ENCODE measurements around the gene SDK1.

Gene SDK1

GRCh38 chr7:4178416-4178815, 877.4 kb downstream of the SDK1 start:
- DNase-seq (ENCODE audit: low read depth in 2 of 2) = no peak

- DNase-seq (ENCODE audit: low read depth in 2 of 2) = no peak
Measured at GRCh38 chr7:4178916-4179687, 878.0 kb downstream of the SDK1 start.

GRCh38 chr7:4179688-4180380, 878.8 kb downstream of the SDK1 start:
- DNase-seq (ENCODE audit: low read depth in 2 of 2) = no peak

- DNase-seq (ENCODE audit: low read depth in 2 of 2) = no peak
Measured at GRCh38 chr7:4181446-4181845, 880.4 kb downstream of the SDK1 start.

- DNase-seq (ENCODE audit: low read depth in 2 of 2) = no peak
Measured at GRCh38 chr7:4182605-4183300, 881.7 kb downstream of the SDK1 start.

GRCh38 chr7:4184653-4185052, 883.6 kb downstream of the SDK1 start:
- DNase-seq (ENCODE audit: low read depth in 2 of 2) = no peak

GRCh38 chr7:4185136-4185535, 884.1 kb downstream of the SDK1 start:
- no peak for DNase-seq (ENCODE audit: low read depth in 2 of 2)

- no peak for DNase-seq (ENCODE audit: low read depth in 2 of 2)
Measured at GRCh38 chr7:4185721-4186512, 884.9 kb downstream of the SDK1 start.

GRCh38 chr7:4186513-4186780, 885.4 kb downstream of the SDK1 start:
- no peak for DNase-seq (ENCODE audit: low read depth in 2 of 2)

GRCh38 chr7:4188651-4189050, 887.6 kb downstream of the SDK1 start:
- no peak for DNase-seq (ENCODE audit: low read depth in 2 of 2)

GRCh38 chr7:4189131-4189570, 888.1 kb downstream of the SDK1 start:
- no peak for DNase-seq (ENCODE audit: low read depth in 2 of 2)

- DNase-seq (ENCODE audit: low read depth in 2 of 2) = no peak
Measured at GRCh38 chr7:4190010-4190981, 889.2 kb downstream of the SDK1 start.

- DNase-seq (ENCODE audit: low read depth in 2 of 2) = no peak
Measured at GRCh38 chr7:4191046-4191445, 890.0 kb downstream of the SDK1 start.

- DNase-seq (ENCODE audit: low read depth in 2 of 2) = no peak
Measured at GRCh38 chr7:4191525-4191924, 890.5 kb downstream of the SDK1 start.

GRCh38 chr7:4195660-4196059, 894.6 kb downstream of the SDK1 start:
- DNase-seq (ENCODE audit: low read depth in 2 of 2) = no peak

- DNase-seq (ENCODE audit: low read depth in 2 of 2) = no peak
Measured at GRCh38 chr7:4196121-4196819, 895.2 kb downstream of the SDK1 start.

GRCh38 chr7:4198301-4198700, 897.2 kb downstream of the SDK1 start:
- no peak for DNase-seq (ENCODE audit: low read depth in 2 of 2)

GRCh38 chr7:4200546-4201094, 899.6 kb downstream of the SDK1 start:
- DNase-seq (ENCODE audit: low read depth in 2 of 2) = no peak

GRCh38 chr7:4201566-4201965, 900.5 kb downstream of the SDK1 start:
- DNase-seq (ENCODE audit: low read depth in 2 of 2) = no peak

GRCh38 chr7:4202154-4202736, 901.2 kb downstream of the SDK1 start:
- DNase-seq (ENCODE audit: low read depth in 2 of 2) = no peak
